CD14-positive monocyte (primary cell): ENCODE data around the gene SART3. TPM values are rescaled to one million over a fixed set of nuclear protein-coding genes. Genes with fewer than 3 reads are reported as not detected.
A peak's percentile ranks its signal among the peaks of the same experiment; 100 is the strongest.

Source experiments
- DNase-seq, 3 donors: peaks; one replicate each; pipeline ENCODE4 v3.0.0-alpha.2; 2011 to 2022
- H2AFZ ChIP-seq: 2 replicates; pipeline ENCODE4 v1.6.0; 2012; ENCODE audit warnings: mild to moderate bottlenecking, low read depth, low read length, inconsistent platforms; ENCODE audit not compliant: insufficient read depth, poor library complexity, severe bottlenecking
- H3K27ac ChIP-seq, 2 donors: 1 replicate in 1 of 2; 2 replicates in 1 of 2; pipeline ENCODE4 v1.5.1; 2012 to 2013; ENCODE audit warnings: low read length in 2 of 2, control low read depth in 1 of 2, inconsistent platforms in 1 of 2, low read depth in 1 of 2, mild to moderate bottlenecking in 1 of 2
- H3K27me3 ChIP-seq, 2 donors: one replicate each; pipeline versions ENCODE4 v1.6.0 to v1.6.1; 2011 to 2013; ENCODE audit warnings: low read length in 2 of 2; ENCODE audit not compliant: control insufficient read depth in 2 of 2, insufficient read depth in 2 of 2
- H3K36me3 ChIP-seq, 2 donors: replicated peaks in 1 of 2; 1 replicate in 1 of 2; 2 replicates in 1 of 2; pipeline versions ENCODE4 v1.5.1 to v1.6.1; 2012 to 2013; ENCODE audit warnings: low read length in 2 of 2, control low read depth in 1 of 2, inconsistent platforms in 1 of 2, mild to moderate bottlenecking in 1 of 2; ENCODE audit not compliant: insufficient read depth in 2 of 2, control insufficient read depth in 1 of 2
- H3K4me1 ChIP-seq, 2 donors: 1 replicate in 1 of 2; 2 replicates in 1 of 2; pipeline versions ENCODE4 v1.5.1 to v1.6.1; 2012 to 2013; ENCODE audit warnings: low read length in 2 of 2, control low read depth in 1 of 2, inconsistent platforms in 1 of 2, mild to moderate bottlenecking in 1 of 2, moderate library complexity in 1 of 2; ENCODE audit not compliant: insufficient read depth in 2 of 2, control insufficient read depth in 1 of 2
- H3K4me2 ChIP-seq: replicated peaks from 2 replicates; pipeline ENCODE3; 2012; ENCODE audit warnings: low read length, moderate library complexity, mild to moderate bottlenecking; ENCODE audit not compliant: poor library complexity, severe bottlenecking; ENCODE audit errors: extremely low read depth
- H3K4me3 ChIP-seq, 3 experiments: fragments of 200-600 bp in 1 of 3; sonication (generic) in 1 of 3; replicated peaks in 1 of 3; 1 replicate in 2 of 3; 2 replicates in 1 of 3; pipeline ENCODE4 v1.5.1; 2011 to 2013; ENCODE audit warnings: low read length in 3 of 3, mild to moderate bottlenecking in 3 of 3, control low read depth in 2 of 3, low read depth in 2 of 3, inconsistent platforms in 1 of 3, moderate library complexity in 1 of 3
- H3K79me2 ChIP-seq: 2 replicates; pipeline ENCODE4 v1.6.0; 2012; ENCODE audit warnings: mild to moderate bottlenecking, control low read depth, inconsistent platforms, low read length, moderate library complexity; ENCODE audit not compliant: insufficient read depth
- H3K9ac ChIP-seq: 2 replicates; pipeline ENCODE4 v1.6.0; 2017; ENCODE audit warnings: low read length, mild to moderate bottlenecking; ENCODE audit not compliant: insufficient read depth, poor library complexity, severe bottlenecking
- H3K9me3 ChIP-seq, 2 donors: replicated peaks in 1 of 2; 1 replicate in 1 of 2; 2 replicates in 1 of 2; pipeline versions ENCODE4 v1.5.1 to v1.6.1; 2012 to 2013; ENCODE audit warnings: low read length in 2 of 2, control low read depth in 1 of 2; ENCODE audit not compliant: control insufficient read depth in 1 of 2, insufficient read depth in 1 of 2
- H4K20me1 ChIP-seq: 2 replicates; pipeline ENCODE4 v1.6.0; 2012; ENCODE audit warnings: mild to moderate bottlenecking, low read length, control low read depth, moderate library complexity; ENCODE audit not compliant: insufficient read depth
- H3K27ac Mint-ChIP-seq, 7 donors: one replicate each; pipeline ENCODE4 v1.8.0; 2020; ENCODE audit warnings: mild to moderate bottlenecking in 7 of 7, mixed read lengths in 7 of 7, moderate library complexity in 6 of 7, inconsistent platforms in 2 of 7
- H3K27me3 Mint-ChIP-seq, 3 donors: one replicate each; pipeline ENCODE4 v1.8.0; 2021 to 2022; ENCODE audit warnings: low read depth in 3 of 3, mild to moderate bottlenecking in 3 of 3, mixed read lengths in 3 of 3, moderate library complexity in 3 of 3, inconsistent platforms in 1 of 3
- H3K36me3 Mint-ChIP-seq, 2 donors: one replicate each; pipeline ENCODE4 v1.8.0; 2020; ENCODE audit warnings: mixed read lengths in 2 of 2, inconsistent platforms in 1 of 2, mild to moderate bottlenecking in 1 of 2
- H3K4me1 Mint-ChIP-seq: one replicate; pipeline ENCODE4 v1.8.0; 2020; ENCODE audit warnings: mild to moderate bottlenecking, mixed read lengths
- H3K4me3 Mint-ChIP-seq, 2 donors: one replicate each; pipeline ENCODE4 v1.8.0; 2020; ENCODE audit warnings: mild to moderate bottlenecking in 2 of 2, mixed read lengths in 2 of 2, moderate library complexity in 1 of 2
- H3K9me3 Mint-ChIP-seq, 7 donors: one replicate each; pipeline ENCODE4 v1.8.0; 2020 to 2022; ENCODE audit warnings: mixed read lengths in 7 of 7, mild to moderate bottlenecking in 6 of 7, moderate library complexity in 6 of 7, inconsistent platforms in 2 of 7
- CTCF ChIP-seq: fragments of 200-600 bp; IDR thresholded peaks from one replicate; pipeline ENCODE4 v1.8.0; 2022; ENCODE audit warnings: antibody characterized with exemption, mild to moderate bottlenecking
- WGBS: methylation state at CpG from one replicate; pipeline ENCODE4 v1.1.5; 2013; ENCODE audit warnings: missing lambda C conversion rate; ENCODE audit not compliant: insufficient coverage; 5-methylcytosine and 5-hydroxymethylcytosine counted together
- intact Hi-C, 2 donors: fragments of 100-400 bp; cut with micrococcal nuclease; formaldehyde crosslinking; loops; one replicate each; pipeline versions ENCODE4 v1.15.0 to v1.15.1; 2023
- polyA plus RNA-seq, 3 donors: library from polyadenylated mRNA; depleted of rRNA in 1 of 3; unstranded in 2 of 3; stranded (reverse) in 1 of 3; fragments of 300-500 nt in 2 of 3; fragments of >200 nt in 1 of 3; fragmentation: Illumina TruSeq in 2 of 3; gene quantifications; 1 replicate in 2 of 3; 2 replicates in 1 of 3; pipeline ENCODE4 v1.2.3, GENCODE V29; 2012 to 2021

Gene SART3
- polyA plus RNA-seq, 3 donors = 10.3 to 20.9 (median 20.6) TPM

- Histone ChIP-seq H3K4me1 (peaks cover 13 to 22% of the 10 kb centered on the region in 2 donors), H4K20me1 (peaks cover 4% of the 10 kb centered on the region), H3K9ac (no peak overlapping the region), H3K27ac (peak overlapping the region in 1 of 2 donors; percentile 87), H3K27me3 (no peaks in the 10 kb centered on the region), H3K4me2 (peak overlapping the region; percentile 85), H3K9me3 (no peaks in the 10 kb centered on the region), H3K36me3 (peaks cover 41 to 50% of the 10 kb centered on the region in 2 donors), H2AFZ (no peak overlapping the region), H3K79me2 (peaks cover 13% of the 10 kb centered on the region), H3K4me3 (no peak overlapping the region)
- Mint-ChIP-seq H3K36me3 (peaks cover 40 to 48% of the 10 kb centered on the region in 2 donors), H3K4me3 (no peak overlapping the region), H3K4me1 (peaks cover 24% of the 10 kb centered on the region), H3K27me3 (peaks cover 4 to 8% (median 8%) of the 10 kb centered on the region in 3 donors), H3K9me3 (peaks cover 0 to 2% (median 0%) of the 10 kb centered on the region in 7 donors), H3K27ac (peak overlapping the region in 5 of 7 donors; percentile 10 to 94 (median 89))
- TF ChIP-seq CTCF = no peak
- no peak for DNase-seq
- intact Hi-C loops = loop anchor here (5.0 to 10.0 kb wide), 3 partner anchors 46 to 842 kb away; partner anchors contain the start of genes ALKBH2 (in 2 of the 2), UNG (in 2 of the 2), ISCU (in 1 of the 2) and SART3 (in 1 of the 2)
- 95% methylated on average over 18 of the region's 23 CpGs for WGBS
These were observed 44.3 kb downstream of the SART3 start for GRCh38 chr12:108516511-108517275.

DNA sequence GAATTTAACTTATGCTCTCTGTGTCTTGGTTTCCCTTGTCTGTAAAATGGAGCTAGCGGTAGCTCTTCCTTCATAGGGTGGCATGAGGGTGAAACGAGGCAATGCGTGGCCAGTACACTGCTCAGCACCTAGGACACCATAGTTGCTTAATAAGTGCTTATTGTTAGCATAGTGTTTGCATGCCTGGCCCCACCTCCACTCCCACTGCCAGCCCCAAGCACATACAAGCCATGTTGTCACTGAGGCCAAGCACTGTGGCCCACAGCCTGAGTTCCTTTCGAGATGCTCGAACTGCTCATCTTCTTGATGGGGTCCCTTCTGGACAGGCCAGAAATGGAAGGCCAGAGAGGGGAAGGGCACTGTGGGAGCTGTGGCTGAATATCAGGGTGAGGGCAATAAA lies 45.1 kb downstream of the SART3 start:
- WGBS = 82% methylated on average over 2 of the region's 5 CpGs
- H3K9me3 ChIP-seq = no peaks in the 10 kb centered on the region
- H3K4me1 ChIP-seq = peaks cover 13 to 24% of the 10 kb centered on the region in 2 donors
- H3K4me3 ChIP-seq = peak overlapping the region; percentile 66 to 93 (median 85)
- TF ChIP-seq CTCF = no peak
- H3K27me3 ChIP-seq = no peaks in the 10 kb centered on the region
- H4K20me1 ChIP-seq = peaks cover 4% of the 10 kb centered on the region
- Mint-ChIP-seq H3K9me3 (peaks cover 0 to 2% (median 0%) of the 10 kb centered on the region in 7 donors), H3K4me3 (peak overlapping the region; percentile 89 to 93), H3K4me1 (peaks cover 24% of the 10 kb centered on the region), H3K36me3 (peaks cover 32 to 40% of the 10 kb centered on the region in 2 donors), H3K27ac (peak overlapping the region in 6 of 7 donors; percentile 88 to 96 (median 94)), H3K27me3 (peaks cover 4 to 14% (median 11%) of the 10 kb centered on the region in 3 donors)
- peaks cover 13% of the 10 kb centered on the region for H3K79me2 ChIP-seq
- intact Hi-C loops = loop anchor here (5.0 to 10.0 kb wide), 3 partner anchors 46 to 841 kb away; partner anchors contain the start of genes ALKBH2 (in 2 of the 2), UNG (in 2 of the 2), ISCU (in 1 of the 2) and SART3 (in 1 of the 2)
- peak overlapping the region; percentile 85 for H2AFZ ChIP-seq
- no peak for DNase-seq
- peak overlapping the region in 1 of 2 donors; percentile 87 for H3K27ac ChIP-seq
- H3K36me3 ChIP-seq = peaks cover 33 to 42% of the 10 kb centered on the region in 2 donors
- H3K4me2 ChIP-seq = peak overlapping the region; percentile 85
- peak overlapping the region; percentile 88 for H3K9ac ChIP-seq
